HL-60 (cell line): ENCODE measurements around the gene ADGRL3.

ENCODE experiments used
- CTCF ChIP-seq: IDR thresholded peaks from one replicate; pipeline ENCODE4 v1.5.1; 2011; ENCODE audit warnings: low read length, control low read depth, inconsistent platforms; ENCODE audit not compliant: insufficient read depth
- POLR2AphosphoS5 ChIP-seq: IDR thresholded peaks from 2 replicates; pipeline ENCODE4 v1.6.1; 2012; ENCODE audit warnings: low read depth

GRCh38 chr4:62004881-62005280 is 804.8 kb downstream of the ADGRL3 start:
- TF ChIP-seq CTCF (no peak), POLR2AphosphoS5 (no peak)
